Measurements from ENCODE around the gene LPCAT4. TPM values are rescaled to one million over a fixed set of nuclear protein-coding genes. Genes with fewer than 3 reads are reported as not detected.

Gene LPCAT4
- total RNA-seq, 4 donors from 2014 or later = 2.4 to 73.1 (median 7.3) TPM

DNA sequence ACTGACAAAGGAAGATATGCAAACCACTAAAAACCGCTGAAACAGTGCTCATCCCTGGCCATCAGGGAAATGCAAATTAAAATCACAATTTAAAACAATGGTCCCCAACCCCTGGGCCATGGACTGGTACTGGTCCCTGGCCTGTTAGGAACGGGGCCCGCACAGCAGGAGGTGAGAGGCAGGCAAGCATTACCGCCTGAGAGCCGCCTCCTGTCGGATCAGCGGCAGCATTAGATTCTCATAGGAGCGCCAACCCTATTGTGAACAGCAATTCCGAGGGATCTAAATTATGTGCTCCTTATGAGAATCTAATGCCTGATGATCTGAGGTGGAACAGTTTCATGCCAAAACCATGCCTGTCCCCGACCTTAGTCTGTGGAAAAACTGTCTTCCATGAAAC, 43.8 kb downstream of the LPCAT4 start:
- Histone ChIP-seq H3K27ac (no peak overlapping the region), H3K4me1 (no peaks in the 10 kb centered on the region)
- TF ChIP-seq, protein P1, sequence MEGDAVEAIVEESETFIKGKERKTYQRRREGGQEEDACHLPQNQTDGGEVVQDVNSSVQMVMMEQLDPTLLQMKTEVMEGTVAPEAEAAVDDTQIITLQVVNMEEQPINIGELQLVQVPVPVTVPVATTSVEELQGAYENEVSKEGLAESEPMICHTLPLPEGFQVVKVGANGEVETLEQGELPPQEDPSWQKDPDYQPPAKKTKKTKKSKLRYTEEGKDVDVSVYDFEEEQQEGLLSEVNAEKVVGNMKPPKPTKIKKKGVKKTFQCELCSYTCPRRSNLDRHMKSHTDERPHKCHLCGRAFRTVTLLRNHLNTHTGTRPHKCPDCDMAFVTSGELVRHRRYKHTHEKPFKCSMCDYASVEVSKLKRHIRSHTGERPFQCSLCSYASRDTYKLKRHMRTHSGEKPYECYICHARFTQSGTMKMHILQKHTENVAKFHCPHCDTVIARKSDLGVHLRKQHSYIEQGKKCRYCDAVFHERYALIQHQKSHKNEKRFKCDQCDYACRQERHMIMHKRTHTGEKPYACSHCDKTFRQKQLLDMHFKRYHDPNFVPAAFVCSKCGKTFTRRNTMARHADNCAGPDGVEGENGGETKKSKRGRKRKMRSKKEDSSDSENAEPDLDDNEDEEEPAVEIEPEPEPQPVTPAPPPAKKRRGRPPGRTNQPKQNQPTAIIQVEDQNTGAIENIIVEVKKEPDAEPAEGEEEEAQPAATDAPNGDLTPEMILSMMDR (IDR thresholded peaks at IDR 0.05) = no peak
- TF ChIP-seq POLR2A (IDR thresholded peaks at IDR 0.05) = no peak

DNA sequence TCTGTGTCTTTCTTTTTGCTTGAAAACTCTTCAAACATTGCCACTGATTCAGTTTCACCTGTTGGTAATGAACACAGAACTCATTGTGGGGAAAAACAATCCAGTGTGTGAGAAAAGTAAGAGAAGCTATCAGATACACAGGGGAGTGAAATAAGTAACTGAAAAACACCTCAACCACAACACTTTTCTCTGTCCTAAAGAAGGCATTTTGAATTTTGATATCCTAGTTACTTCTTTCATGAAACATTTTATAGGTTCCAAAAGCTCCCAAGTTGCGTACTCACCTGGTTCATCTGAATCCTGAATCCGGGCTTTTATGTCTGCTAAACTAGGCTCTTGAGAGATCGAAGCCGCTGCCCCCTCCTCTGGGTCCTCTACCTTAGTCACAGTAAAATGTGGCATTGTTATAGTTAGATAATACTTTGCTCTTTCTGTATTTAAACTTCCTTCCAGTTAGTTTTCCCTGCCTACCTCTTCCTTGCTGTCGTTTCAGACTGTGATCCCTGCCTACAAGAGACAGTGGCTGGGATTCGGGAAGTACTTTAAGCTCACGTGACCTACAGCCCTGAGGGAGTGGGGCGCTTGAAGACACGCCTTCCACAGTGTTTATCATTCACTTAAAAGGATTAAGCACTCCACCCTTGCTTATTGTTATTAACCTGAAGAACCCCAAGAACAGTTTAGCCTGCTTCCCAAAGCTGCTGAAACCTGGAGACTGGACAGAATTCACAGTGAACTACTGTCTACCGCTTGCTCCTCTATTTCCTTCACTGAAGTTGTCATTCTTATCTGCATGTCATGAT, 48.5 kb downstream of the LPCAT4 start:
- Histone ChIP-seq H3K9me3 (no peaks in the 10 kb centered on the region), H3K27me3 (no peaks in the 10 kb centered on the region), H3K27ac (peak overlapping the region; percentile 44 to 78), H3K4me3 (peak overlapping the region; percentile 41 to 45), H3K4me1 (peaks cover 0 to 9% of the 10 kb centered on the region in 2 donors), H3K36me3 (no peaks in the 10 kb centered on the region)
- intact Hi-C loops (cut with DNase I; ENCODE audit: low total_unique reads) = no loop called here
- peak; percentile 41 to 69 for DNase-seq
- TF ChIP-seq POLR2A (IDR thresholded peaks at IDR 0.05) = peak; percentile 23 to 83
- TF ChIP-seq, protein P1 (IDR thresholded peaks at IDR 0.05) = no peak

More for the DNA sequence above, 43.8 kb downstream of the LPCAT4 start:
- H3K27me3 ChIP-seq = no peaks in the 10 kb centered on the region
- no peak overlapping the region for H3K4me3 ChIP-seq
- DNase-seq = no peak
- intact Hi-C loops (cut with DNase I; ENCODE audit: low total_unique reads) = no loop called here
- H3K36me3 ChIP-seq = no peaks in the 10 kb centered on the region
- no peaks in the 10 kb centered on the region for H3K9me3 ChIP-seq

DNA sequence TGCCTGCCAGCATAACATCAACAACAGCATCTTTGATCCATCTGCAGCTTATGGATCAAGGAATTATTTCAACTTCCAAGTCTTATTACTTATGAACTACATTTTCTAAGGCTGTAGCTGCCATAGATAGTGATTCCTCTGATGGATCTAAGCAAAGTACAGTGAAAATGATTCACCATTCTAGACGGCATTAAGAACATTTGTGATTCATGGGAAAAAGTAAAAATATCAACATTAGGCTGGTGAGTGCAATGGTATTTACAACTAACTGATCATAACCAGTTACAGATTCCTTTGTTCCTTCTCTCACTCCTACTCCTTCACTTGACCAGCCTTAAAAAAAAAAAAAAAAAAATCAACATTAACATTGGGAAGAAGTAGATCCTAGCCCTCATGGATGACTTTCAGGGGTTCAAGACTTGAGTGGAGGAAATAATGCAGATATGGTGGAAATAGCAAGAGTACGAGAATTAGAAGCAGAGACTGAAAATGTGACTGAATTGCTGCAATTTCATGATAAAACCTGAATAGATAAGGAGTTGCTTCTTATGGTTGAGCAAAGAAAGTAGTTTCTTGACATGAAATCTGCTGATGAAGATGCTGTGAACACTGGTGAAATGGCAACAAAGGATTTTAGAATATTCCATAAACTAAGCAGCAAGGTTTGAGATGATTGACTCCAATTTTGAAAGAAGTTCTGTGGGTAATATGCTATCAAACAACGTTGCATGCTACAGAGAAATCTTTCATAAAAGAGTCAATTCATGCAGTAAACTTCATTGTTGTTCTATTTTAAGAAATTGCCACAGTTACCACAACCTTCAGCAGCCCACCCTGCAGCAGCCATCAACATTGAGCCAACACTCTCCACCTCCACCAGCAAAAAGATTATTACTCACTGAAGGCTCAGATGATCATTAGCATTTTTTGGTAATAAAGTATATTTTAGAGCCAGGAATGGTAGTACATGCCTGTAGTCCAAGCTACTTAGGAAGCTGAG, 52.2 kb downstream of the LPCAT4 start:
- no peak overlapping the region for H3K4me3 ChIP-seq
- TF ChIP-seq, protein P1 (IDR thresholded peaks at IDR 0.05) = no peak
- TF ChIP-seq POLR2A (IDR thresholded peaks at IDR 0.05) = no peak
- no peaks in the 10 kb centered on the region for H3K9me3 ChIP-seq
- H3K27ac ChIP-seq = no peak overlapping the region
- no peak for DNase-seq
- intact Hi-C loops (cut with DNase I; ENCODE audit: low total_unique reads) = no loop called here
- no peaks in the 10 kb centered on the region for H3K27me3 ChIP-seq
- peaks cover 0 to 9% of the 10 kb centered on the region in 2 donors for H3K4me1 ChIP-seq
- H3K36me3 ChIP-seq = no peaks in the 10 kb centered on the region

DNA sequence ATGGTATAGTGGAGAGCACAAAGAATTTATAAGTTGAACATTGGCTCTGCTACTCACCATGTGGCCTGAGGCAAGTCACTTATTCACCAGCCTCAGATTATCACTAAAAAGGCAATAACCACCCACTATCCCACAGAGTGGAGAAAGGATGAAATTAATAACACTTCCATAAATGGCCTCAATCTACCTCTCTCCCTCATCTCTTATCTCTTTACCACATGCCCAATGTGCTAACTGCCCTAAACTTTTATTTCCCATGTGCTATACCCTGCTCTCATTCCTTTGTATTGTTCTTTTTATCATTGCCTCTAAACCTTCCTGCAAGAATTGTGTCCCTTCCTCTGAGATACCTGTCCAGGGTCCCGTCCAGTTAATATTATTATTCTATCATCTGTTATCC, 55.4 kb downstream of the LPCAT4 start:
- intact Hi-C loops (cut with DNase I; ENCODE audit: low total_unique reads) = no loop called here
- no peaks in the 10 kb centered on the region for H3K36me3 ChIP-seq
- no peaks in the 10 kb centered on the region for H3K9me3 ChIP-seq
- H3K4me3 ChIP-seq = no peak overlapping the region
- H3K27me3 ChIP-seq = no peaks in the 10 kb centered on the region
- no peak for TF ChIP-seq POLR2A (IDR thresholded peaks at IDR 0.05)
- peaks cover 0 to 3% of the 10 kb centered on the region in 2 donors for H3K4me1 ChIP-seq
- H3K27ac ChIP-seq = no peak overlapping the region
- no peak for DNase-seq

MicroRNAs encoded within 50 kb of the gene (microRNA counts, 767-probe panel; counts per million panel counts)
- 4,504 to 5,346 counts per million in 2 donors for microRNA hsa-miR-1233

Small RNA genes lying within 50 kb of the gene (microRNA-seq; reads per million reads assigned to microRNA genes)
- gene MIR1233-1 (ENCODE audit: borderline microRNAs expressed, borderline replicate concordance) = not detected

Small RNA genes lying within 50 kb of the gene (small RNA-seq; reads per million reads assigned to genes)
- gene MIR1233-1 = not detected
- gene RF00019 = not detected

Other genes starting within 250 kb of the LPCAT4 start
- 100 to 1,000 TPM in 2 of 4 donors, 10 to 100 TPM in 2; 75.5 to 116 (median 97.8) TPM for gene KATNBL1, start 157.1 kb downstream of the LPCAT4 start, total RNA-seq
- 100 to 1,000 TPM in 1 of 4 donors, 10 to 100 TPM in 3; 69.2 to 137 (median 94.1) TPM for gene EMC4, start 142.2 kb downstream of the LPCAT4 start, total RNA-seq
- gene SLC12A6, start 29.4 kb downstream of the LPCAT4 start, total RNA-seq = 10 to 100 TPM; 16.8 to 26.9 (median 22.2) TPM
- gene NOP10, start 24.1 kb downstream of the LPCAT4 start, total RNA-seq = 10 to 100 TPM; 56.9 to 78.8 (median 72.3) TPM
- gene NUTM1, start 23.9 kb downstream of the LPCAT4 start, total RNA-seq = not detected
- 100 to 1,000 TPM in 2 of 4 donors, 10 to 100 TPM in 2; 17.9 to 109 (median 64.2) TPM for gene GOLGA8A, start 70.6 kb upstream of the LPCAT4 start, total RNA-seq
- gene GOLGA8B, start 216.5 kb upstream of the LPCAT4 start, total RNA-seq = 100 to 1,000 TPM in 1 of 4 donors, 10 to 100 TPM in 3; 20.3 to 242 (median 71.6) TPM